ENCODE results near the gene PRDM2.
"Not testable (repeated sequence)": the region's sequence is repeated elsewhere in the genome, so short reads cannot be mapped to it uniquely, and the experiment has no call there.

The PRDM2 gene, protein sequence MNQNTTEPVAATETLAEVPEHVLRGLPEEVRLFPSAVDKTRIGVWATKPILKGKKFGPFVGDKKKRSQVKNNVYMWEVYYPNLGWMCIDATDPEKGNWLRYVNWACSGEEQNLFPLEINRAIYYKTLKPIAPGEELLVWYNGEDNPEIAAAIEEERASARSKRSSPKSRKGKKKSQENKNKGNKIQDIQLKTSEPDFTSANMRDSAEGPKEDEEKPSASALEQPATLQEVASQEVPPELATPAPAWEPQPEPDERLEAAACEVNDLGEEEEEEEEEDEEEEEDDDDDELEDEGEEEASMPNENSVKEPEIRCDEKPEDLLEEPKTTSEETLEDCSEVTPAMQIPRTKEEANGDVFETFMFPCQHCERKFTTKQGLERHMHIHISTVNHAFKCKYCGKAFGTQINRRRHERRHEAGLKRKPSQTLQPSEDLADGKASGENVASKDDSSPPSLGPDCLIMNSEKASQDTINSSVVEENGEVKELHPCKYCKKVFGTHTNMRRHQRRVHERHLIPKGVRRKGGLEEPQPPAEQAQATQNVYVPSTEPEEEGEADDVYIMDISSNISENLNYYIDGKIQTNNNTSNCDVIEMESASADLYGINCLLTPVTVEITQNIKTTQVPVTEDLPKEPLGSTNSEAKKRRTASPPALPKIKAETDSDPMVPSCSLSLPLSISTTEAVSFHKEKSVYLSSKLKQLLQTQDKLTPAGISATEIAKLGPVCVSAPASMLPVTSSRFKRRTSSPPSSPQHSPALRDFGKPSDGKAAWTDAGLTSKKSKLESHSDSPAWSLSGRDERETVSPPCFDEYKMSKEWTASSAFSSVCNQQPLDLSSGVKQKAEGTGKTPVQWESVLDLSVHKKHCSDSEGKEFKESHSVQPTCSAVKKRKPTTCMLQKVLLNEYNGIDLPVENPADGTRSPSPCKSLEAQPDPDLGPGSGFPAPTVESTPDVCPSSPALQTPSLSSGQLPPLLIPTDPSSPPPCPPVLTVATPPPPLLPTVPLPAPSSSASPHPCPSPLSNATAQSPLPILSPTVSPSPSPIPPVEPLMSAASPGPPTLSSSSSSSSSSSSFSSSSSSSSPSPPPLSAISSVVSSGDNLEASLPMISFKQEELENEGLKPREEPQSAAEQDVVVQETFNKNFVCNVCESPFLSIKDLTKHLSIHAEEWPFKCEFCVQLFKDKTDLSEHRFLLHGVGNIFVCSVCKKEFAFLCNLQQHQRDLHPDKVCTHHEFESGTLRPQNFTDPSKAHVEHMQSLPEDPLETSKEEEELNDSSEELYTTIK (N-terminal part only)

DNA sequence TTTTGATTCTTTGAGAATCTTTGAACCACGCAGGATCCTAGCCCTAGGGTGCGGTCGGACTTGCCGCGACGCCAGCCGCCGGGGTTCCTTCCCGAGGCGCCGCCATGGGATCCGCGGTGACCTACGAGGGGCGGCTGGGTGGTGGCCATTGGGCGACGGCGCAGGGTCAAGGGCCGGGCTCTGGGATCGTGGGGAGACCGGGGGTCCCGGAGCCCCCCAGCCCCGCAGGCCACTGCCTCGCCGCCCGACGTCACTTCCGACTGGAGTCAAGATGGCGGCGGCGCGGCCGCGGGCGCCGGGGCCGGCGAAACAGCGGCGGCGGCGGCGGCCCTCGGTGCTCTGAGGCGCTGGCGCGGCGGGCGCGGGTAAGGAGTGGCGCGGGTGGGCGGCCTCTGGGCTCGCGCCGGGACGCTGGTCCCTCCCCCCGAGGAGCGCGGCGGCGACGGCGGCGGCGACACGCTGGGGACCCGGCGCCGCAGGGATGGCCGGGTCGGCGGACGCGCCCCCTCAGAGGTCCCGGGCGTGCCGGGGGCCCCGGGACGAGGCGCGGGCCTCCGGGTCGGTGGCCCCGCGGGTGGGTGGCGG lies at the start of gene PRDM2:
Gene PRDM2, plus strand, starts transcription at position 253 of the 585 bp plus-strand sequence. CDS start 15,418 bp downstream, outside the sequence.
- no peak for DNase-seq (ENCODE audit: low read depth, low spot score)

DNA sequence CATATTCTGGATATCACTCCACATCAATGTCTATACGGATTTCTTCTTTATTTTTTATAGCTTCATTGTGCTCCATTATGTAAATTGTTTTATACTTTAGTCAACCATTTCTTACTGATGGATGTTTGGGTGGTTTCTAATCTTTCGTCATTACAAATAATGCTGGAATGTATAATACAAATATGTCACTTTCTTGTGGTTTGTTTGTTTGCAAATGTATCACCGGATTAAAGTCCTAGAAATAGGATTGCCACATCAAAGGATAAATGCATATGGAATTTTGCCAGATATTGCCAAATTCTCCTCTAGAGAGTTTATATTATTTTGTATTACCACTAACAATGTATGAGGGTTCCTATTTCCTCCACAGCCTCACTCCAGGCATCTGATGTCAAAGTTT lies 48.7 kb upstream of the PRDM2 start:
- DNase-seq (ENCODE audit: low read depth, low spot score) = no peak

GRCh38 chr1:13652238-13652637 lies 47.8 kb upstream of the PRDM2 start:
- no peak for DNase-seq (ENCODE audit: low read depth, low spot score)

- no peak for DNase-seq (ENCODE audit: low read depth, low spot score)
Measured at GRCh38 chr1:13661539-13661938, 38.4 kb upstream of the PRDM2 start.

GRCh38 chr1:13662493-13662892 lies 37.5 kb upstream of the PRDM2 start:
- DNase-seq (ENCODE audit: low read depth, low spot score) = no peak

- no peak for DNase-seq (ENCODE audit: low read depth, low spot score)
Measured at GRCh38 chr1:13663969-13664368, 36.0 kb upstream of the PRDM2 start.

- no peak for DNase-seq (ENCODE audit: low read depth, low spot score)
Measured at GRCh38 chr1:13664451-13664850, 35.5 kb upstream of the PRDM2 start.

GRCh38 chr1:13666317-13666716 lies 33.7 kb upstream of the PRDM2 start:
- DNase-seq (ENCODE audit: low read depth, low spot score) = no peak

DNA sequence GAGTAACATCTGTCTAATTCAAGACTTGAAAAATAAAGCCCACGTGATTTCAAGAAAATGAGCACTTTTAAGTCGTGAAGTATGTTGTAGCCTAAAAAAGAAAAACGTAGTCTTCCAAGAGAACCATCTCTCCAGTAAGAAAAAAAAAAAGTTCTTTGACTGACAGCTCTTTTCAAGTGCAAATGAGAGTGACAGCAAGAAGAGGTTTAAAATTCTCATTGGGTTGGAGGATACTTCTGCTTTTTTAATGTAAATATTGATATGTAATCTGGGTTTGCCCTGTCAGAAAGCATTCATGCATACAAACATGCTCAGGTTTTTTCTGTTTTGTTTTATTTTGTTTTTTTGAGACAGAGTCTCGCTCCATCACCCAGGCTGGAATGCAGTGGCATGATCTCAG lies 32.3 kb upstream of the PRDM2 start:
- DNase-seq (ENCODE audit: low read depth, low spot score) = no peak

GRCh38 chr1:13674377-13674776 lies 25.6 kb upstream of the PRDM2 start:
- no peak for DNase-seq (ENCODE audit: low read depth, low spot score)

DNA sequence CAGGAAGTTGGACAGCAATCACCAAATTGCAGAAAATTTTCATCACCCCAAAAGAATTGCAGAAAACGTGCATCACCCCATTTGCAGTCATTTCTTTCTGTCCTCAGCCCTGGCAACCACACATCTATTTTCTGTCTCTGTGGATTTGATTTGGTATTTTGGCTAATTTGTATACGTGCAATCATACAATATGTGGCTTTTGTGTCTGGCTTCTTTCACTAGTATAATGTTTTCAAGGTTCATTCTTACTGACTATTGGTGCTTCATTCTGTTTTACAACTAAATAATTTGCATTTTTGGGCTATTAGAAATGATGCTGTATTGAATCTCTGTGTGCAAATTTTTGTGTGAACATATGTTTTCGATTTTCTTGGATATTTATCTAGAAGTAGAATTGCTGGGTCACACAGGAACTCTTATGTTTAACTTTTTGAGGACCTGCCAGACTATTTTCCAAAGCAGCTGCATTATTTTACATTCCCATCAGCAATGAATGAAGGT lies 24.8 kb upstream of the PRDM2 start:
- no peak for DNase-seq (ENCODE audit: low read depth, low spot score)

GRCh38 chr1:13677896-13678295 lies 22.1 kb upstream of the PRDM2 start:
- no peak for DNase-seq (ENCODE audit: low read depth, low spot score)

- DNase-seq (ENCODE audit: low read depth, low spot score) = no peak
Measured at GRCh38 chr1:13679651-13680050, 20.3 kb upstream of the PRDM2 start.

DNA sequence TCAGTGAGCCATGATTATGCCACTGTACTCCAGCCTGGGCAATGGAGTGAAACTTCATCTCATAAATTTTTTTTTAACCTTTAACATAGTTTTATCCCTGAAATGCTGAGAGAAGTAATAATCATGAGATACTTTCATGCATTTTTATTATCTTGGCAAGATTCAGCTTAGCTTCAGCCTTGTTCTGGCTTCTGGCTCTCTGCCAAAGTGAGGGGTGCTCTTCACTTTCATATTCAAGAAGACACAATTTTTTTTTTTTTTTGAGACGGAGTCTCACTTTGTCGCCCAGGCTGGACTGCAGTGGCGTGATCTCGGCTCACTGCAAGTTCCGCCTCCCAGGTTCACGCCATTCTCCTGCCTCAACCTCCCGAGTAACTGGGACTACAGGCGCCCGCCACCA lies 19.4 kb upstream of the PRDM2 start:
- DNase-seq (ENCODE audit: low read depth, low spot score) = not testable (repeated sequence)

- DNase-seq (ENCODE audit: low read depth, low spot score) = no peak
Measured at GRCh38 chr1:13681921-13682320, 18.1 kb upstream of the PRDM2 start.

DNA sequence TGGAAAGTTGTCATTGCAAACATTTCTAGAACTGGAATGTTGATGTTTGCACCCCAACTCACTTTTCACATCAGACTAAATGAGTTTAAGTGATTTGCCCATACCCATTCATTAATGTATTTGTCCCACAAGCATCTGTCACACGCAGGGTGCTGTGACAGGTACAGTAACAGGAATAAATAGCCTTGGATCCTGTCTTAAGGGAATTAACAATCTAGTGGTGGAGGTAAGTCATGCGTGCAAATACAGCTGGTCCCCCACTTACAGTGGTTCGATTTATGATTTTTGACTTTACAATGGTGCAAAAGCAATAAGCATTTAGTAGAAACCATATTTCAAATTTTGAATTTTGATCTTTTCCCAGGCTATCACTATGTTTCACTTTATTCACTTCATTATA lies 17.5 kb upstream of the PRDM2 start:
- no peak for DNase-seq (ENCODE audit: low read depth, low spot score)

DNA sequence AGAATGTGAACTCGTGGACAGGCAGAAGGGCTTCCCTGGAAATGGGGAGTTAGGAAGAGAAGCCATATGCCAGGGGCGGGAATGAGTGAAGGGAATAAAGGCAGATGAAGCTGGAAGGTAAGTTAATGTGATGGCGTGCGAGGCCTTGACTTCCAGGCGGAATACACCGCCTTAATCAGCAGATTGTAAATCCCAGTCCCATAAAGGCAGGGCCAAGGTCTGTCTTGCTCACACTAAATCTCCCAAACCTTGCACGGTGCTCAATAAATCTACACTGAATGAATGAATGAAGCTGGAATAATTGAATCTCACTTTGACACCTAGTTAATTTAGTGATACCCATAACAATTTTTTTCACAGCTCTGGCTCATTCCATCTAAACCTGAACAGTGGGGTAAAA lies 16.8 kb upstream of the PRDM2 start:
- no peak for DNase-seq (ENCODE audit: low read depth, low spot score)

- DNase-seq (ENCODE audit: low read depth, low spot score) = no peak
Measured at GRCh38 chr1:13687151-13687715, 12.8 kb upstream of the PRDM2 start.

DNA sequence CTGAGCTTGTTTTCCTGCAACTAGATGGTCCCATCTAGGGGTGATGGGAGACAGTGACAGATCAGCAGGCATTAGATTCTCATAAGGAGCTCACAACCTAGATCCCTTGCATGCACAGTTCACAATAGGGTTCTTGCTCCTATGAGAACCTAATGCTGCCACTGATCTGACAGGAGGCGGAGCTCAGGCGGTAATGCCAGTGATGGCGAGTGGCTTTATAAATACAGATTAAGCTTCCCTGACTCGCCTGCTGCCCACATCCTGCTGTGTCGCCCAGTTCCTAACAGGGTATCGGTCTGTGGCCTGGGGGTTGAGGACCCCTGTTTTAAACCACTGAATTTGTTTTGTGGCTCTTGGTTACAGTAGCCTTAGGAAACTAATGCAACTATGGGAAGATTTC lies 6.9 kb upstream of the PRDM2 start:
- not testable (repeated sequence) for DNase-seq (ENCODE audit: low read depth, low spot score)

DNA sequence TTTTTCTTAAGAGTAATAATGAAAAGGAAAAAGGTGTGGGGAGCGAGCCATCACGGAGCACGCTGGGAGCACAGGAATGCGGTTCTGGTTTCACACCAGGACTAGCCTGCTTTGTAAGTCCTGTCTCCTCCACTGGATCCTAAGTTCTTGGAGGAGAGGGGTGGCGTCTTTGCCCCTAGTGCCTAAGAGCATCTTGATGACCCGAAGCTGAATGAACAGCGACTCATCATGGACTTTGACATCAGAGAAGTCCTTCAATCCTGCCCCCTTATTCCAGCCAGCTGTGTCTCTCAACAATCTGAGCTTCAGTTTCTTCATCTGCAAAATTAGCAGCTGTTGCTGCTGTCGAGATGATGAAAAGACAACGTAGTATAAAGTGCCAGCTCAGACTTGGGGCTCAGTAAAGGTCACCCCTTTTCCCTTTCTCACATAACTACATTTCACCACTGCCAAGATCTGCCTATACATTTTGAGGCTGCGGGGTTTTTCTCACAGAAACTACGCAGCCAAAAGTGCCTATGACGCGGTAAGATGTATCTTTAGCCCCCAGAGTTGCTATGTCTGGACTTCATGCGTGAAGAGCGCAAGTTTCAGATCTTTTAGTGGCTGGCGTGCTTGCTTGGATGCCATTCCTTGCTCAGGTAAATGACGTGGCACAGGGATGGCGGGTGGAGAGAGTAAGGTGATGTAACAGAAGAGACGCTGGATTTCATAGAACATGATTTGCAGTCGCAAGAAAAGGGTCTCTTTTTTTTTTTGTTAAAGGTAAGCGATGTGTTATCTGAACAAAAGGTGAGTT lies 4.9 kb upstream of the PRDM2 start:
- no peak for DNase-seq (ENCODE audit: low read depth, low spot score)

Data from brain pericyte (primary cell).